ENCODE results near the gene GSC. TPM values are rescaled to one million over a fixed set of nuclear protein-coding genes. Genes with fewer than 3 reads are reported as not detected.
"Not testable (repeated sequence)": the region's sequence is repeated elsewhere in the genome, so short reads cannot be mapped to it uniquely, and the experiment has no call there.

GSC gene
- total RNA-seq: not detected in 2 replicates
- long read RNA-seq: 0 reads

DNA sequence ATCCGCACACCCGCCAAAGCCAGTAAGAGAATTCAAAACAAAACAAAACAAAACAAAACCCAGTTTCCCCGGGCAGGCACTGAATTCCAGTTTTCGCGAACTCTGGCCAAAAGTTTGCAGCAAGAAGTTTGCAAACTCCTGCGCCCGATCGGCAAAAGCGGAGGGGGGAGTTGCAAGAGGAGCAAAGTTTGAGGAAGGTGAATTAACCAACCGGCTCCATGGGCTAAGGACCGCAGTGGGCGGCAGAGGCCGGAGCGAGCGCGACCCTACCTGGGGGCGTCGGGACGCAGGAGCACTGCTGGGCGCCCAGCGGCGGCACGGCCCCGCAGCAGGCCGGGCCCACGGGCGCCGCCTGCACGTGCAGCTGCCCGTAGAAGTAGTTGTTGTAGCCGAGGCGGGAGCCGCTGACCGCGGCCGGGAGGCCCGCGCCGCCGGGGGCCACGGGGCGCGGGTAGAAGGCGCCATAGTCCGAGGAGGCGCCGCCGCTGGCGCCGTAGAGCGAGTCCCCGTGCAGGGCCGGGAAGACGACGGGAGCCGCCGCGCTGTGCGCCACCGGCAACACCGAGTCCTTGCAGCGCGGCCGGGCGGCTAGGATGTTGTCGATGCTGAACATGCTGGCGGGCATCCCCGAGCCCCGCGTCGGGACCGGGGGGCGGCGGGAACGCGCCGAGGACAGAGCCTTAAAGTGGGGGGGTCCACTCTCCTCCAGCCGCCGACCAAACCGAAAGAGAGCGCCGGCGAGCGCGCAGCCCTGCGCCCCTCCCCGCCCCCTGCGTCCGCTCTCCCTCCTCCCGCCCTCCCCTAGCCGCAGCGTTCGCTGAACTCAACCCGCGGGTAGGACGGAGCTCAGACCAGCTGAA, at the start of gene GSC:
TSS of gene GSC (minus strand) at position 723 of the 860 bp plus-strand sequence. CDS start at position 625, 98 bp downstream.
- TF ChIP-seq, protein P1, sequence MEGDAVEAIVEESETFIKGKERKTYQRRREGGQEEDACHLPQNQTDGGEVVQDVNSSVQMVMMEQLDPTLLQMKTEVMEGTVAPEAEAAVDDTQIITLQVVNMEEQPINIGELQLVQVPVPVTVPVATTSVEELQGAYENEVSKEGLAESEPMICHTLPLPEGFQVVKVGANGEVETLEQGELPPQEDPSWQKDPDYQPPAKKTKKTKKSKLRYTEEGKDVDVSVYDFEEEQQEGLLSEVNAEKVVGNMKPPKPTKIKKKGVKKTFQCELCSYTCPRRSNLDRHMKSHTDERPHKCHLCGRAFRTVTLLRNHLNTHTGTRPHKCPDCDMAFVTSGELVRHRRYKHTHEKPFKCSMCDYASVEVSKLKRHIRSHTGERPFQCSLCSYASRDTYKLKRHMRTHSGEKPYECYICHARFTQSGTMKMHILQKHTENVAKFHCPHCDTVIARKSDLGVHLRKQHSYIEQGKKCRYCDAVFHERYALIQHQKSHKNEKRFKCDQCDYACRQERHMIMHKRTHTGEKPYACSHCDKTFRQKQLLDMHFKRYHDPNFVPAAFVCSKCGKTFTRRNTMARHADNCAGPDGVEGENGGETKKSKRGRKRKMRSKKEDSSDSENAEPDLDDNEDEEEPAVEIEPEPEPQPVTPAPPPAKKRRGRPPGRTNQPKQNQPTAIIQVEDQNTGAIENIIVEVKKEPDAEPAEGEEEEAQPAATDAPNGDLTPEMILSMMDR (IDR thresholded peaks at IDR 0.05; ENCODE audit: unreplicated experiment): peak; percentile 20
- DNase-seq (ENCODE audit: low spot score, unreplicated experiment): peak; percentile 22
- Mint-ChIP-seq H3K9me3 (ENCODE audit: low read depth) (no peaks in the 10 kb centered on the region), H3K27me3 (peaks cover 94% of the 10 kb centered on the region), H3K36me3 (ENCODE audit: insufficient read depth) (no peaks in the 10 kb centered on the region), H3K4me1 (ENCODE audit: low read depth) (peaks cover 9% of the 10 kb centered on the region), H3K27ac (peak within 1 kb of the TSS; percentile 49), H3K4me3 (ENCODE audit: low read depth) (peak within 1 kb of the TSS; percentile 63)

DNA sequence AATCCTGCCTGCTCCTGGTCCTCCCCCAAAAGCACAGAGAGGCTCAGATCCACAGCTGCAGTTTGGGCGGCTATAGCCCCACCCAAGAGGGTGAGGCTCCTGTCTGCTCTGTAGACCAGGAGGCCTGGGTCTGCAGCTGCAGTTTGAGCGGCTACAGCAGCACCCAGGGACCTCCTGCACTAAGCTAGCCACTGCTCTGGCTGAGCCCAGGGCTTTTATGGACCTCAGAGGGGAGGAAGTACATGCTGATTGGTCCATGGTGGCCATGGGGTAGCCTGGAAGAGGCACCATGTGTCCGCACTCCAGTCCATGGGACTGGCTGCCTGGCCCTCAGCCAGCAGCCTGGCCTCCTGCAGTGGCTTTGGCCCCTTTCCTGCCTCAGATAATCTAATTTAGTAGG, 49.6 kb upstream of the GSC start:
- Mint-ChIP-seq H3K27me3 (peaks cover 12% of the 10 kb centered on the region), H3K36me3 (ENCODE audit: insufficient read depth) (no peaks in the 10 kb centered on the region), H3K4me3 (ENCODE audit: low read depth) (no peak overlapping the region), H3K4me1 (ENCODE audit: low read depth) (no peaks in the 10 kb centered on the region), H3K27ac (no peak overlapping the region), H3K9me3 (ENCODE audit: low read depth) (peaks cover 3% of the 10 kb centered on the region)
- DNase-seq (ENCODE audit: low spot score, unreplicated experiment): no peak
- TF ChIP-seq, protein P1 (IDR thresholded peaks at IDR 0.05; ENCODE audit: unreplicated experiment): no peak

DNA sequence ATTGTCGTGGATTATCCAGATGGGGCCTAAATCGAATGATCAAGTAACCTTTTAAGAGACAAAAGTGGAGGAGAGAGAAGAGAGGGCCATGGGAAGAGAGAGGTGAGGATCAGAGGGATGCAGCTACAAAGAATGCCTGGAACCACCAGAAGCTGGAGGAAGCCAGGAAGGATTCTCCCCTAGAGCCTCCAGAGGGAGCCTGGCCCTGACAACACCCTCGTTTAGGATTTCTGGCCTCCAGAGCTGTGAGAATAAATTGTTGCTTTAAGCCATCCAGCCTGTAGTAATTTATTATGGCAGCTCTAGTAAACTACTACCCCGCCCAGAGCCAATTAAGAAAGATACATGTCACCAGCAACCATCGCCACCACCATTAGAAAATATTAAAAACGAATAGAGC, 46.2 kb upstream of the GSC start:
- no peak overlapping the region for H3K27ac Mint-ChIP-seq
- H3K4me3 Mint-ChIP-seq (ENCODE audit: low read depth): no peak overlapping the region
- no peak for DNase-seq (ENCODE audit: low spot score, unreplicated experiment)
- peaks cover 3% of the 10 kb centered on the region for H3K27me3 Mint-ChIP-seq
- TF ChIP-seq, protein P1 (IDR thresholded peaks at IDR 0.05; ENCODE audit: unreplicated experiment): peak; percentile 9
- no peaks in the 10 kb centered on the region for H3K9me3 Mint-ChIP-seq (ENCODE audit: low read depth)
- H3K36me3 Mint-ChIP-seq (ENCODE audit: insufficient read depth): no peaks in the 10 kb centered on the region
- H3K4me1 Mint-ChIP-seq (ENCODE audit: low read depth): no peaks in the 10 kb centered on the region

DNA sequence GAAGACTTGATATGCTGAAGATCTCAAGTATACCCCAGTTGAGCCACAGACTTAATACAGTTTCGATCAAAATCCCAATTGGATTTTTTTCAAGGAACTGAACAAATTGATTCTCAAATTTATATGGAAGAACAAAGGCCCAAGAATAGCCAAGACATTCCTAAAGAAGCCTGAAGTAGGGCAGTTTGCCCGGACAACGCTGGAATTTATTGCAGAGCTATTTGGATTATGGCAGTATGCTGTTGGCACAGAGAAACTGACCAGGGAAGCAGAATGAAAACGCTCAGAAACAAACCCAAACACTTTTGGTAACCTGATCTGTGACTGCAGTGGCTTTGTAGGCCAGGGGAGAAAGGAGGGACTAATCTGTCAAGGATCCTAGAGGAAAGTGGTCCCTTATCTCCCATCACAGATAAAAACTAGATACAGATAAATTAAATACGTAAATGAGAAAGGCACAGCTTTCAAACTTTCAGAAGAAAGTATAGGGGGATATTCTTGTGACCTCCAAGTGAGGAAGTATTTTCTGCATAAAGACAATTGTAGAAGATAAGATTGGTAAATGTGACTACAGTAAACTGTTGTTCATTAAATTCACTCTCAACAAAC, 35.9 kb upstream of the GSC start:
- TF ChIP-seq, protein P1 (IDR thresholded peaks at IDR 0.05; ENCODE audit: unreplicated experiment): no peak
- no peak for DNase-seq (ENCODE audit: low spot score, unreplicated experiment)
- Mint-ChIP-seq H3K36me3 (ENCODE audit: insufficient read depth) (no peaks in the 10 kb centered on the region), H3K4me1 (ENCODE audit: low read depth) (peaks cover 6% of the 10 kb centered on the region), H3K27ac (no peak overlapping the region), H3K27me3 (peaks cover 37% of the 10 kb centered on the region), H3K4me3 (ENCODE audit: low read depth) (no peak overlapping the region), H3K9me3 (ENCODE audit: low read depth) (no peaks in the 10 kb centered on the region)

DNA sequence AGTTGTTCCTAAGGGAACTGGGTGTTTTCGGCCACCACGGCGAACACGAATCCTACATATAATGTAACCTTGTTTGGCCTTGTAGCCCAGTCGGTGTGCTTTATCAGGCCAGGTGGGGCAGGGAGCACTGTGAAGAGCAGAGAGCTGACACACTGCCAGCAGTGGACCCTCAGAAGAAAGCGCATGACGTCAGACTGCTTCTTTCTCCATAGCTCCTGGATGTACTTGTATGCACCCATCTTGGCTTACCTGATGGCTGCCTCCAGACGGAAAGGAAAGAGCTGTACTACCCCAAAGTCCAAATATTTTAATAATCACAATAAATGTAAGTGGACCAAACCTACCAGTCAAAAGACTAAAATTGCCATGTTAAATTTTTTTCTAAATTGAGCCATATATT, 31.3 kb upstream of the GSC start:
- Mint-ChIP-seq H3K36me3 (ENCODE audit: insufficient read depth) (no peaks in the 10 kb centered on the region), H3K27ac (no peak overlapping the region), H3K4me3 (ENCODE audit: low read depth) (no peak overlapping the region), H3K4me1 (ENCODE audit: low read depth) (peaks cover 8% of the 10 kb centered on the region), H3K9me3 (ENCODE audit: low read depth) (no peaks in the 10 kb centered on the region), H3K27me3 (peaks cover 21% of the 10 kb centered on the region)
- no peak for DNase-seq (ENCODE audit: low spot score, unreplicated experiment)
- TF ChIP-seq, protein P1 (IDR thresholded peaks at IDR 0.05; ENCODE audit: unreplicated experiment): no peak

DNA sequence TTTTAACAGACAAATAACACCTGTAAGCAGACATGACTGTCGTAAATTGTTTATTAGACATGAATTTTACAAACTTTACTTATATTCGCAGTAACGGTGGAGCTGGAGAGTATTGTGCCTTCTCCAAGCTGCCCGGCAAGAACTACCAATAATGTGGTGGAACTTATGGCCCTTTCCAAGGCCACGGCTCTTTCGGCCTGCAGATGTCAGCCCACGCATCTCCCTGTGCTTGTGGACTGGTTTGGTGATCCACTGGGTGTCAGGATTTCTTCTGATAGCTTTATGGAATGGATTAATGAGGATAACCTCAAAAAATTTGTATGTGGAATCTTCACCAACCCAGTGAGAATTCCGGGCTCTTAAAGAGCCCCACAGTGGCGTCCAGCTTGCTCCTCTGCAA, 30.9 kb upstream of the GSC start:
- H3K9me3 Mint-ChIP-seq (ENCODE audit: low read depth); H3K4me3 Mint-ChIP-seq (ENCODE audit: low read depth); DNase-seq (ENCODE audit: low spot score, unreplicated experiment); H3K4me1 Mint-ChIP-seq (ENCODE audit: low read depth); H3K27ac Mint-ChIP-seq; H3K36me3 Mint-ChIP-seq (ENCODE audit: insufficient read depth): not testable (repeated sequence)
- H3K27me3 Mint-ChIP-seq: peaks cover 19% of the 10 kb centered on the region

Data from progenitor cell of endocrine pancreas (in vitro differentiated cells).